ENCODE measurements around the gene SNX18.

Gene SNX18

GRCh38 chr5:54551292-54551691 is 33.7 kb downstream of the SNX18 start:
- DNase-seq (ENCODE audit: low read depth), result no peak
- H3K4me3 ChIP-seq (ENCODE audit: low read length), result no peak overlapping the region
- no peak for TF ChIP-seq CTCF (conservative IDR thresholded peaks at IDR 0.05; ENCODE audit: low read length)

GRCh38 chr5:54551926-54552325 is 34.4 kb downstream of the SNX18 start:
- DNase-seq (ENCODE audit: low read depth), result no peak
- no peak for TF ChIP-seq CTCF (conservative IDR thresholded peaks at IDR 0.05; ENCODE audit: low read length)
- no peak overlapping the region for H3K4me3 ChIP-seq (ENCODE audit: low read length)

- no peak for TF ChIP-seq CTCF (conservative IDR thresholded peaks at IDR 0.05; ENCODE audit: low read length)
- DNase-seq (ENCODE audit: low read depth), result no peak
- no peak overlapping the region for H3K4me3 ChIP-seq (ENCODE audit: low read length)
These were observed 34.9 kb downstream of the SNX18 start for GRCh38 chr5:54552446-54552845.

GRCh38 chr5:54553659-54554207 is 36.2 kb downstream of the SNX18 start:
- DNase-seq (ENCODE audit: low read depth), result no peak
- H3K4me3 ChIP-seq (ENCODE audit: low read length), result no peak overlapping the region
- no peak for TF ChIP-seq CTCF (conservative IDR thresholded peaks at IDR 0.05; ENCODE audit: low read length)

- TF ChIP-seq CTCF (conservative IDR thresholded peaks at IDR 0.05; ENCODE audit: low read length), result no peak
- DNase-seq (ENCODE audit: low read depth), result peak; percentile 17
- H3K4me3 ChIP-seq (ENCODE audit: low read length), result no peak overlapping the region
These were observed 38.6 kb downstream of the SNX18 start for GRCh38 chr5:54556141-54556540.

GRCh38 chr5:54558362-54558761 is 40.8 kb downstream of the SNX18 start:
- no peak overlapping the region for H3K4me3 ChIP-seq (ENCODE audit: low read length)
- TF ChIP-seq CTCF (conservative IDR thresholded peaks at IDR 0.05; ENCODE audit: low read length), result no peak
- no peak for DNase-seq (ENCODE audit: low read depth)

GRCh38 chr5:54561651-54562050 is 44.1 kb downstream of the SNX18 start:
- no peak for TF ChIP-seq CTCF (conservative IDR thresholded peaks at IDR 0.05; ENCODE audit: low read length)
- H3K4me3 ChIP-seq (ENCODE audit: low read length), result no peak overlapping the region
- DNase-seq (ENCODE audit: low read depth), result no peak

Measured in AG10803 (cell line).